GM19043 (cell line): Measurements from ENCODE around the gene ELL.
A peak's percentile ranks its signal among the peaks of the same experiment; 100 is the strongest.
"Not testable (repeated sequence)": the region's sequence is repeated elsewhere in the genome, so short reads cannot be mapped to it uniquely, and the experiment has no call there.

Experiments used
- ATAC-seq: cut with Tn5 transposase; IDR thresholded peaks from one replicate; pipeline ENCODE4 v1.9.1; 2021; ENCODE audit warnings: low read depth; ENCODE audit not compliant: unreplicated experiment

The ELL gene

DNA sequence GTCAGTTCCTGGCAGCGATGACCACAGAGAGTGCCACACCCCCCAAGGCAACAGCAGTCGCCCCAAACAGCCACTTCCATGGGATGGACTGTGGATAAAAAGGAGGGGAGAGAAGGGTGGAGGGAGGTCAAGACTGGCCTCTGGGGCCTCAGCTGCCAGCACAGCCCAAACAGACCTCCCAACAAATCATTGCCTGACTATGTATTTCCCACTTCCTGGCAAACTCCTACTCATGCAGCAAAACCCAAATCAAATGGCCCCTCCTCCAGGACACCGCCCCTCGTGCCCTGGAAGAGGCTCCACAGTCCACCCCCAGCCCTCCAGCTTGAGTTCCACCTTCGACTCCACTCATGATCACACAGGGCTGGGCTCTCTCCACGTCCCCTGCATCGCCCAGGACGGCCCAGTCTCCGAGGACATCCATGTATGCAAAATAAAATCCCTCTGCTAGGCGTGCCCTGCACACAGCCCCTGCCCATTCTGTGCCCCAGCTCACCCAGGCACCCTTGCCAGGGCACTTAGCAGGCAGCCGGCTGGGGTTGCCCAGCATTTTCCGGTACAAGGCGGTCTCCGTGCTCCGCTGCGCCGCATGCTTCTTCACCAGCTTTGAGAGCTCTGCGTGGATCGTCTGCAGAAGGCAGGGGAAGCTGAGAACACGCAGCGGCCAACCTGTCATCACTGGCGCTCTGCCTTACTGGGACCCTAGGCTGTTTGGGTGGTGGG is 10.5 kb upstream of the ELL start:
- ATAC-seq: no peak

DNA sequence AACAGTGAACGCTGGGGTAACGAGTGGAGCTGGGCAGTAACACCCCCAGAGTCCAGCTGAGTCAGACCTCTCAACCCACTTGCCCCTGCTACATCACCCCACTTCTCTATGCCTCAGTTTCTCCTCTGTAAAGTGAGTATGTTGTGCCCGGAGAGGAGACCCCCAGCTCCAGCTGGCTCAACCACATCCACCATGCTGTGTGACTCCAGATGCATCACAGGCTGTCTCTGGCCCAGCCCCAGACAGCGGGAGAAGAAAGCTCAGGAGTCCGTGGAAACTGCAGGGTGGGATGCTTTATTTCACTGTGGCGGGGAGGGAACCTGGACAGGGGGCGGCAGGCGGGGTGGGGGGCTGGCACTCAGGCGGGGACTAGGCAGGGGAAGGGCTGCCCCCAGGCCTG is 9.6 kb upstream of the ELL start:
- ATAC-seq: no peak

DNA sequence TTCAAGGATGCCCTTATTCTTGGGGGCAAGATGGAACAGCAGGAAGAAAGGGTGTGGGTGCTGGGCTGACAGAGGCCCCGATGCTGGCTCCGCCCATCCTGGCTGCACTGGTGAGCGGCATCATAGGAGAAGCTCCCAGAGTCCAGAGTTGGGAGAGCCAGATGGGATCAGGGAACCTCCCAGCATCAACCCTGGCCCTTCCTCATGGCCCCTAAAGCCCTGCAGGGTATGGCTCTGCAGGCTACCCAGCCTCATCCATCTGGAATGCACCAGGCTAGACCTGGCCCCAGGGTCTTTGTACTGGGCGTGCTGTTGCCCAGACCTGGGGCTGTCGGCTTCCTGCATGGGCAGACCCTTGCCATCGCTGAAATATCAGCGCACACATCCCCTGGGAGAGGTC is 7.9 kb upstream of the ELL start:
- ATAC-seq: no peak

DNA sequence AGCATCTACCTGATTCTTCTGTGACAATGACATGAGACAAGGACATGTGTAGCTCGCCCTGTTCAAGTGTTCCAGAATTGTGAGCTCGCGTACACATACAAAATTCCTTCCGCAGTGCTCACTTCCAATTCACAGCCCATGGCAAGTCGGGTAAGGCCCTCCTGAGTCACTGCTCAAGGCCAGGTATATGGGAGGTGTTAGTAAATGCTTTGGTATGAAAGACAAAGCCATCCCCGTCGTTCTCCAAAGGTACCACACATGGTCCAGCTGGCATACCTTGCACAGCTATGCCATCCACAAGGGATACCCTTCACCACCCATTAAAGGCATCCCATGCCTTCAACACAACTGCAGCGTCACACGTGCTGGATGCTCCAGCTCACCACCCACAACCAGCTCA is 4.4 kb upstream of the ELL start:
- no peak for ATAC-seq

DNA sequence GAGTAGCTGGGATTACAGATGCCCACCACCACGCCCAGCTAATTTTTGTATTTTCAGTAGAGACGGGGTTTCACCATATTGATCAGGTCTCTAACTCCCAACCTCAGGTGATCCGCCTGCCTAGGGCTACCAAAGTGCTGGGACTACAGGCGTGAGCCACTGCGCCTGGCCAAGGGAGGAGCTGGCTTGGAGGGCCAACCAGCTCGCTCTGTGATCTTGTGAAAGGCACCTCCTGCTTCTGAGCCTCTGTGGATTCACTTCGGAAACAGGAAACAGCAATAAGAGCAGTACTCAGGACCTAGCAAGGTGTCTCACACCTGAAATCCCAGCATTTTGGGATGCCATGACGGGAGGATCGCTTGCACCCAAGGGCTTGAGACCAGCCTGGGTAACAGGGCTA is 2.0 kb upstream of the ELL start:
- no peak for ATAC-seq

DNA sequence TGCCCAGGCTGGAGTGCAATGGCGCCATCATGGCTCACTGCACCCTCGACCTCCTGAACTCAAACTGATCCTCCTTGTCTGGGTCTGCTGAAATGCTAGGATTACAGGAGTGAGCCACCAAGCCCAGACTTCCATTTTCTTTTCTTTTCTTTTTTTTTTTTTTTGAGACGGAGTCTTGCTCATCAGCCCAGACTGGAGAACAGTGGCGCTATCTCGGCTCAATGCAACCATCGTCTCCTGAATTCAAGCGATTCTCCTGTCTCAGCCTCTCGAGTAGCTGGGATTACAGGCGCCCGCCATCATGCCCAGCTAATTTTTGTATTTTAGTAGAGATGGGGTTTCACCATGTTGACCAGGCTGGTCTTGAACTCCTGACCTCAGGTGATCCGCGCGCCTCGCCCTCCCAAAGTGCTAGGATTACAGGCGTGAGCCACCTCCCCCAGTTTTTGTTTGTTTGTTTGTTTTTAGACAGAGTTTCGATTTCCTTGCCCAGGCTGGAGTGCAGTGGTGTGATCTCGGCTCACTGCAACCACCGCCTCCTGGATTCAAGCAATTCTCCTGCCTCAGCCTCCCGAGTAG is 1.1 kb upstream of the ELL start:
- ATAC-seq: not testable (repeated sequence)

DNA sequence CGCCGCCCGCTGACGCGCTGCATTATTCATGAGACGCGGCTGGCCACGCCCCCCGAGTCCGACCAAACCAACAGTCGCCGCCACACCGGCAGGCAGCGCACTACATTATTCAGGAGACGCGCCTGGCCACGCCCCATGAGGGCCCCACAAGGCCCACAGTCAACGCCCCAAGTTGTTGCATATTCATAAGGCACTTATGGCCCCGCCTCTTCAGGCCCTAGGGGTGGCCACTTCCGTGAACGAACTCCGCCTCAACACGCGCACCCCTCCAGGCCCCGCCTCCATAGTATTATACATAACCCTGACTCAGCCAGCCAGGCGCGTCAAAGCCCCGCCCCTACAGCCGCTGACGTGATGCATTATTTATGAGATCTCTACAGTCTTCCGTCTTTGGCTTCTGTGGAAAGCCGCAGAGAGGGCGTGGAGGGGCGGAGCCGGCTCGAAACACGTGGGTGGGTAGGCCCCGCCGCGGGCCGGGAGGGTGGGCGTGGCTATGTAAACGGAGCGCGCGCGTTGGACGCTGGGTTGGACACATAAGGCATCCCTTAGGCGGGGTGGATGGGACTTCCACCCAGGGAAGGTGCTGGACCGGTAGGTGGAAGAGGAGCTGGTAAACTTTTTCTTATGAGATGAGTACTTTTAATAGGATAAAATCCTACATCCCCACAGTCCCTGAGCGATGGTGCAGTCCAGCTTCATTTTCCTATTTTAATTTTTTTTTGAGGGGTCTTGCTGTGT is 423 bp upstream of the ELL start:
- ATAC-seq: peak; percentile 79

DNA sequence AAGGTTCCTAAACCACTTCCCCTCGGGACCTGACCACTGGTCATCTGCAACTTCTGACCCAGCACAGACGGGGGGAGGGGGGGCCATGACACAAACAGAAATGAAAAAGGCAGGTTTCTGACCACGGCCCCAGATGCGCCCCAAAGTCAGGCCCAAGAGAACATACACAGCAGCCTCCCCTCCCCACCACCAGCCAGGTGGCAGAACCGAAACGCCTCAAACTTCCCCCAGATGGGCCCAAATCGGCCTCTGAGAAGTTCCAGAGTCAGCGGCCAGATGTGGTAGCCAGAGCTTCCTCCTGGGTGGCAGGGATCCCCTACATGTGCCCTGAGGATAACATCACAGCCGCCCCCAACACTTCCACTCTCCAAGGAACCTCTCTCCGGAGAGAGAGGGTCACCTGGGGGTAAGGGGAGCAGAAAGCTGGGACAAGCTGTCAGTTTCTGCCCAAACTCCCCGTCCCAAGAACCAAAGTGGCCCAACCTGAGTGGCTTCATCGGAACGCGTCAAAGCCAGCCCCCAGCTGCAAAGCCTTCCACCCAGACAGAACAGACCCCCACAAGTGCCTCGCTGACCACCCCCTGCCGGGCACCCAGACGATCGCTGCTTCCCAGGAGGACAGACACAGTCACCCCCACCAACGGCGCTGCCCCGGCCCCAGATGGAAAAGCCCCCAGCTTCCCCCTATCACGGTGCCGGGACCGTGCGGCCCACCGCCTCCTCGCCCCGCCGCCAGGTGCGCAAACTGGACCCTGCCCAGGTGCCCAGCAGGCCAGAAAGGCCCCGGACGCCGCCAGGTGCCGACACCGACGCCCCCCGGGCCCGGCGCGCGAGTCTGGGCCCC is 800 bp downstream of the ELL start:
- no peak for ATAC-seq

DNA sequence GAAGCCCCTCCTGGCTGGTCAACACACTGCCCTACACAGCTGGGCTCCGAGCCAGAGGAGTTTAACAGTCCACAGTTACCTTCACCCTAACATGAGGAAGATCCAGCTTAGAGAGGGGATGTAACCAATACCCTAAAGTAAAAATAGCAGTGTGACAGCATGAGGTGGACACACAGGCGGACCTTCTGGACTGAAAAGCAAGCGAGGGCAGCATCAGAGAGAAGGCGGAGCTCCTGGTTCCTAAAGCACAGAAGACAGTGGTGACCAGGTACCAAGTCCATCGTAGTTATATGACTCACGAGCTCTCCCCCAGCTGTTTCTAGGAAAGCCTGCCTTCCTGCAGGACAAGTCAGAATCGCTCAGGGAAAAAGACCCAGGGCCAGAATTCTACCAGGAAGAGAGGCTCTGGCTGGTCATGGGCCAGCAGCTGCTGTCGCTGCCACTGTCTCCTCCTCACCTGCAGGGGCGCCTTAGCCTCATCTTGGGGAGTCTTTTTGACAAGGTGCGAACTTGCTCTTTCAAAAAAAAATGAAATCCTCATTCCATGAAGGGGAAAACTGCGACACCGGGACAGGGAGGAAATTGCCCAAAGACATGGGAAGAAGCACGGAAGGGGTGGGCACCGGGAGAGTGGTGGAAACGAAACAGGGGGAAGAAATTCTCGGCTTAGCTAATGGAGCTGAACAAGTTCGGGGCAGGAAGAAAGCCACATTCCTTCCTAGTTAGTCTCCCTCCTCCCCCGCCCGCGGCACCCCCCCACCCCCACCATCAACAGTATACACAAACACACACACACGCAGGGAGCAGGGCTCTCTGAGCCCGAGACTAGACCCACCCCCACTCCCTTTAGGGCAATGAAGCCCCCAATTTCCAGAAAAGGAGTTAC is 1.7 kb downstream of the ELL start:
- no peak for ATAC-seq

DNA sequence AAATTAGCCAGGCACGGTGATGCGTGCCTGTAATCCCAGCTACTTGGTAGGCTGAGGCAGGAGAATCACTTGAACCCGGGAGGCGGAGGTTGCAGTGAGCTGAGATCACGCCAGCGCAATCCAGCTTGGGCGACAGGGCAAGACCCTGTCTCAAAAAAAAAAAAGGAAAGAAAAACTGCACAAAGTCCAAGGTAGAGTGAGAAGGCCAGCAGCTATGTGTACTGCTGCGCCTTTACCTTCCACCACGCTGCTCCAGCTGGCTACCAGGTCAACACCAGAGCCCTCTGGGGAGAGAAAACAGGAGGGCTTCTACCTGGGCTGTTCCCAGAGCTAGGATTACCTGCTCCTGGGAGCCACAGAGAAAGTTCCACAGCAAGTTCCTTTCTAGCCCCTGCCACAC is 3.2 kb downstream of the ELL start:
- ATAC-seq: no peak

DNA sequence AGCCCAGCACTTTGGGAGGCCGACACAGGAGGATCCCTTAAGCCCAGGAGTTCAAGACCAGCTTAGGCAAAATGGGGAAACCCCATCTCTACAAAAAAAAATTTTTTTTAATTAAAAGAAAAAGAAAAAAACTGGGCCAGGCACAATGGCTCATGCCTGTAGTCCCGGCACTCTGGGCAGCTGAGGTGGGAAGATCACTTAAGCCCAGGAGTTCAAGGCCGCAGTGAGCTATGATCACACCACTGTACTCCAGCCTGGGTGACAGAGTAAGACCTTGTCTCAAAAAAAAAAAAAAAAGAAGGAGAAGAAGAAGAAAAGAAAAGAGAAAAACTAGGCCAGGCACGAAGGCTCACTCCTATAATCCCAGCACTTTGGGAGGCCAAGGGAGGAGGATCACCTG is 4.3 kb downstream of the ELL start:
- no peak for ATAC-seq

DNA sequence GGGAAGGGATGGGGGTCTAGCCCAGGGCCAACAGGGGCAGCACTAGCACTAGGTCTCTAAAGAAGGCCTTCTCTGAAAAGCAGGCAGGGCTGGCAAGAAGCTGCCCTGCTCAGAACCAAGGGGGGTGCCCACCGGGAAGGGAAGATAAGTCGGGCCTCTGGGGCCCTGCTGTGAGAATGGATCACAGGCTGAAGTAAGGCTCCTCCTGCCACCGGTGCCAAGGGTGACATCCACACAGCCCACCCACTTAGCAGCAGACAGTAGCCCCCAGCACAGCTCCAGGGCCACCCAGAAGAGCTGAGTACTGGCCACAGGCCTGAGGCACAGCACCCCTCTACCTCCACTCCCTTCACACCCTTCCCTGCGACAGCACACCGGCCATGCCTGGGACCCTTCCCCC is 5.9 kb downstream of the ELL start:
- no peak for ATAC-seq

DNA sequence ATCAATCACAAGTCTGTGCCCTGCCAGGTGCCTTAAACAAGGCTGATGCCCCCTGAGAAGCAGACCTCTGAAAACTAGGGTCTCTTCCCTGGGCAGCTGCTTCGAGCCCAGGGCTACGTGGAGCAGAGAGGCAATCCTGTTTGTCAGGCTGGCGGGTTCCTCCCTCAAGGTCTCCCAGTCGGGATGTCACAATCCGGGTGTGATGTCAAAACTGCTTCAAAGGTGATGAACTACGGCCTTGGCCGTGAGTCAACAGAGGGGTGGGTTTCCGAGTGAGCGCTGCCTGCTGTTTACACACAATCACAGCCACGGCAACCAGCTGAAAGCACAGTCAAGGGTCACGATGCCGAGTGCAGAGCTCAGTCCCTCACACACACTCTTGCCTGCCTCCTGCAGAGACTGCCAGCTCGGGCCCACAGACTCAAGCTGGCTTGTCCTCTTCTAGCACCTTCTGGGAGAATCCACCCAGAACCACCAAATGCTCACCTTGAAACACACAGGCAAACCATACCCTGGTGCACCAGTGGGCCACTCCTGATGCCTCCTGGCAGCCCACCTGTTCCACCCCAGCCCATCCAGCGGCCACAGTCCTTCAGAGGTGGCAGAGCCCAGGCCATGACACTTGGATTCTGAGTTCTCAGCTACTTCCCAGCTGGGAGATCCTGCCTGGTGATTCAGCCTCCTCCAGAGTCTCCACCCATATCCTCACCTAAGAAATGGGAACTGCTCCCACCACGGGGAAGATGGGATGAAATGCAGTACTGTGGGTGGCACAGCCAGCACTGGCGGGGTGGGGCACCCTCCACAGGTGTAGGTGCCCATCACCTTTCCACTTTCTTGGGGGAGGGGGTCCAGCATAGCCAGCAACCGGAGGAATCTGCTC is 6.8 kb downstream of the ELL start:
- ATAC-seq: no peak

DNA sequence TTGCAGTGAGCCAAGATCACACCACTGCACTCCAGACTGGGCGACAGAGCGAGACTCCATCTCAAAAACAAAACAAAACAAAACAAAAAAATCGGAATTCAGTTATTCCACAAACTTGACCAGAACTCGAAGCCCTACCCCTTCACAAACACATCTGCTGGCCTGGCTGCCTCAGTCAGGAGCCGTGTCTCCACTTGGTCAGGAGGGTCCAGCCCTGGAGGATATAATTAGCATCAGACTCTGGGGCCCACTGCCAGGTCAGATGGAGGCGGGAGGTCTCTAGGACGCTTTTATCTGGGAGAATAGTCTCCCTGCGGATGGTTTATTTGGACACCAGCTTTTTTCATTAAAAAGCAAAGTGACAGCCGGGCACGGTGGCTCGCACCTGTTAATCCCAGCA is 8.0 kb downstream of the ELL start:
- ATAC-seq: no peak

DNA sequence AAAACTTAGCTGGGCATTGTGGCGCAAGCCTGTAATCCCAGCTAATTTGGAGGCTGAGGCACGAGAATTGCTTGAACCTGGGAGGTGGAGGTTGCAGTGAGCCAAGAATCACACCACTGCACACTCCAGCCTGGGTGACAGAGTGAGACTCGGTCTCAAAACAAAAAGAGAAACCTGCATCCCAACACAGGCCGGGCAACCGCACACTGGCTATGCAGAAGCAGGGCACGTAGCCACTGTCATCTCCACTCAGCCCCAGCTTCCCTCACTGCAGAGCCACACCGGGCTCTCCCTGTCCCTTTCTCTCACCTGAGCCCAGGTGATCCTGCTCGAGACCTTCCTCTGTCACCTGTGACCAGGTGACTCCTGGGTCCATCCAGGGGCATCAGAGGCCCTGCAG is 11.7 kb downstream of the ELL start:
- no peak for ATAC-seq

DNA sequence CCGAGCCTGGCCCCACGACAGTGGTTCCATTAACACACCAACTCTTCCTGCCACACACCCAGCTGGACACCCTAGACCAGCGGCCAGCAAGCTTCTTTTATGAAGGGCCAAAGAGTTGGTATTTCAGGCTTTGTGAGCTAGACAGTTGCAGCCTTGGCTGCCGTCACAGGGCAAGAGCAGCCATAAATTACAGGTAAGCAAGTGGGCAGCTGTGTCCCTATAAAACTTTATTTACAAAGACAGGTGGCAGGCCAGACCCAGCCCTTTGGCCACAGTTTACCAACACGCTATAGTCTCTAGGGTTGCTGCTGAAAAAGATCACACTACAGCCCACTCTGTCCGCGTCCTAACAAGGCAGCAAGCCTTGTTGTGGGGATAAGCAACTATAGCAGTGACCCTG is 13.3 kb downstream of the ELL start:
- ATAC-seq: no peak

DNA sequence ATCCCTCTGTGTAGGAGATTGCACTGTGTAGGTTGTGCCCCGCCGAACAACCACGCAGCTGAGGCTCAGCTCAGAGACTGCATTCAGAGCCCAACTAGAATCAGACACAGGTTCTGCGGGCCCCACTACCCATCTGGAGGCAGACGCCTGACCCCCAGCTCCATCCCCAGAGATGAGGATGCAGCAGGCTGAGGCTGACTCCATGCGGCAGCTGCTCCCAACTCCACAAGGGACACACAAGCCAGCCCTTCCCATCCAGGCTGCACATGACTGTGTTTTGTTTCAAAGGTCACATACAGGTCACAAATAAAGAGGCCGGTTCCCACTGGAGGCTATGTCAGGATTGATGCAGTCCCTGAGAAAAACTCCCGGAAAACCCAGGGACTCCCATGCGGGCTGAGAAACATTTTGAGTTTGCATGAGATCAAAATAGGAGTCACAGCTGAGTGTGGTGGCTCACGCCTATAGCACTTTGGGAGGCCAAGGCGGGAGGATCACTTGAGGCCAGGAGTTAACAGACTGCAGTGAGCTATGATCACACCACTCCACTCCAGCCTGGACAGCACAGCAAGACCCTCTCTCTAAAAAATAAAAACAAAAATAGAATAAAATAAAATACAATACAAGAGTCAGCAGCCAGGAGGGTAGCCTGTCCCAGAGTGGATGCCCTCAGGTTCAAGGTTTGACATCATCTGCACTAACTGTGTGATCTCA is 14.0 kb downstream of the ELL start:
- ATAC-seq: no peak

DNA sequence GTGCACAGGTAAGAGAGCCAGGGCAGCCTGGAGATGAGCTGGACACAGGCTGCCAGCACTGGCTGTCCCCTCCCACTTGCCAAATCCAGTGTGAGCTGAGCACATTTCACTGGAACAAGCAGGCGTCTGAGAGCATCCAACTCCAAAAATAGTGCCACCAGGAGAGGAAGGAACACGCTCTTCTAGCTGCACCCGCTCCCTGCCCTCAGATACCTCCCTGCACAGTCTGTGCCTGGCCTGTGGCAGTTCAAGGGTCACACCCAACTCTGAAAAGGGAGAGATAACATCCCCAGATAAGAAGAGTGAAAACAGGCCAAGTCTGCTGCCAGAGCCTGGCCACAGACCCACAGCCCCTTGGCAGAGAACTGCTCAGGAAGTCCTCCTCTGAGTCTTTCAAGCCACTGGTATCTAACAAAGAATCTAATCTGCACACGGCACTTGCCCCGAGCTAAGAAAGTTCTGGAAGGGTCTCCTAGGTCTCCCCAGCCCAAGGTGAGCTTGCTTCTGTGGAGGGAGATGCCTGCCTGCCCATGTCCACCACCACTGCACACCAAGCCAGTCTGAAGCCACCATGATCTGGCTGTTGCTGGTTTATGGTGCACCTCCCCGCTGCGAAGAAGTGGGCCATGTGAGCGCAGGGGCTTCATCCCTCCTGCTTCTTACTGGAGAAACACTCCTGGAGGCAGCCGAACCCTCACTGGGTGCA is 14.7 kb downstream of the ELL start:
- no peak for ATAC-seq
